HG03280 (cell line): Measurements from ENCODE around the gene ABCA7.
A peak's percentile ranks its signal among the peaks of the same experiment; 100 is the strongest.

Experiments used
- ATAC-seq: cut with Tn5 transposase; IDR thresholded peaks from one replicate; pipeline ENCODE4 v1.9.1; 2021; ENCODE audit warnings: mild to moderate bottlenecking, moderate library complexity; ENCODE audit not compliant: unreplicated experiment

ABCA7 gene, protein sequence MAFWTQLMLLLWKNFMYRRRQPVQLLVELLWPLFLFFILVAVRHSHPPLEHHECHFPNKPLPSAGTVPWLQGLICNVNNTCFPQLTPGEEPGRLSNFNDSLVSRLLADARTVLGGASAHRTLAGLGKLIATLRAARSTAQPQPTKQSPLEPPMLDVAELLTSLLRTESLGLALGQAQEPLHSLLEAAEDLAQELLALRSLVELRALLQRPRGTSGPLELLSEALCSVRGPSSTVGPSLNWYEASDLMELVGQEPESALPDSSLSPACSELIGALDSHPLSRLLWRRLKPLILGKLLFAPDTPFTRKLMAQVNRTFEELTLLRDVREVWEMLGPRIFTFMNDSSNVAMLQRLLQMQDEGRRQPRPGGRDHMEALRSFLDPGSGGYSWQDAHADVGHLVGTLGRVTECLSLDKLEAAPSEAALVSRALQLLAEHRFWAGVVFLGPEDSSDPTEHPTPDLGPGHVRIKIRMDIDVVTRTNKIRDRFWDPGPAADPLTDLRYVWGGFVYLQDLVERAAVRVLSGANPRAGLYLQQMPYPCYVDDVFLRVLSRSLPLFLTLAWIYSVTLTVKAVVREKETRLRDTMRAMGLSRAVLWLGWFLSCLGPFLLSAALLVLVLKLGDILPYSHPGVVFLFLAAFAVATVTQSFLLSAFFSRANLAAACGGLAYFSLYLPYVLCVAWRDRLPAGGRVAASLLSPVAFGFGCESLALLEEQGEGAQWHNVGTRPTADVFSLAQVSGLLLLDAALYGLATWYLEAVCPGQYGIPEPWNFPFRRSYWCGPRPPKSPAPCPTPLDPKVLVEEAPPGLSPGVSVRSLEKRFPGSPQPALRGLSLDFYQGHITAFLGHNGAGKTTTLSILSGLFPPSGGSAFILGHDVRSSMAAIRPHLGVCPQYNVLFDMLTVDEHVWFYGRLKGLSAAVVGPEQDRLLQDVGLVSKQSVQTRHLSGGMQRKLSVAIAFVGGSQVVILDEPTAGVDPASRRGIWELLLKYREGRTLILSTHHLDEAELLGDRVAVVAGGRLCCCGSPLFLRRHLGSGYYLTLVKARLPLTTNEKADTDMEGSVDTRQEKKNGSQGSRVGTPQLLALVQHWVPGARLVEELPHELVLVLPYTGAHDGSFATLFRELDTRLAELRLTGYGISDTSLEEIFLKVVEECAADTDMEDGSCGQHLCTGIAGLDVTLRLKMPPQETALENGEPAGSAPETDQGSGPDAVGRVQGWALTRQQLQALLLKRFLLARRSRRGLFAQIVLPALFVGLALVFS (N-terminal part only)

DNA sequence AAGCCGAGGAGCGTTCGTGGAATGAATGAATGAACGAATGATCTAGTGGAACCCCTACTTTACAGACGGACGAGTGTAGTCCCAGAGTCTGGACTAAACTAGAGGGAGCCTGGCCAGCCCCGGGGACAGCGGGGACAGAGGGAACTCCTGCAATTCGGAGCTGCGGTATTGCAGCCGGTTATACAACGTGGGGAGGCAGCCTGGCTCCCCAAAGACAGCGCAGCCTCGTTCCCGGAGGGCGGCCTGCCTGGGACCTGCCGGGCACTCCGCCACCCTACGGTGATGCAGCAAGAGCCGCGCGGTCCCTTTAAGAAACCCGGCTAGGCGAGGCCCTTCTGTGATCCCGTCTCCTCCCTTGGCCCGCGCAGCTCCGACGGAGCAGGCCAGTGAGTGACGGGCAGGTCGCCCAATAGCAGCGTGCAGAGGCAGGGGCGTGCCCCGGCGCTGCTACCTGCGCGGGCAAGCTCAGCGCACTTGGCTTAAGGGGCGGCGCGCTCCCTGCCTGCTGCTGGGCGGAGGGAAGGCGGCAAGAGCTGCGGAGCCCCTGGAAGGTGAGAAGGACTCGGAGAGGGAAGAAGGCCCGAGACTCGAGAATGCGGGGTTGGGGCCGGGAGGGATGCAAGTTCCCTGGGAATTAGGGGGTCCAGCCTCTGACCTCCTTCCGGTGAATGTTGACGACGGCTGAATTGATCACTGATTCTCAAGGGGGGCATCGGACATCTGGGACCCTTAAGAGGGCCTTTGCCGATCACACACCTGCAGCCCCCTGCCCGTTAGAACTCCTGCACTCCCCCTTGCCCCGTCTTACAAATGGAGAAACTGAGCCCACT is at the start of gene ABCA7:
TSS of gene ABCA7 (plus strand) at position 462 of the 830 bp plus-strand sequence. CDS start 1,255 bp downstream, outside the sequence.
- peak; percentile 72 for ATAC-seq

DNA sequence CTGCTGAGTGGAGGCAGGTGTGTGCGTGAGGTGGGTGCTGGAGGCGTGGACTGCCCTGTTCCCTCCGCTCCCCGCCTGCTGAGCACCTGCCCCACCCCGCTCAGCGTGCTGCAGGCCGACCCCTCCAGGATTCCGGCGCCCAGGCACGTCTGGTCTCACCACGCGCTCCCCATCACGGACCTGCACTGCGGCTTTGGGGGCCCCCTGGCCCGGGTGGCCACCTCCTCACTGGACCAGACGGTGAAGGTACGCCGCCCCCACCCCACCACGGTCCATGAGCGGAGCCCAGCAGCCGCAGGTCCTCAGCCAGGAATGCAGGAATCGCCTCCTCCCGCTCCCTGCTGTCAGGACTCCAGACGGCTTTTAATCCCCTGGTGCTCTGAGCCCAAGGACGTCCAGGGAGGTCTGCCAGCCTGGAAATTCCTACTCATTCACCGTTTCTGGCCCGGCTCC is 49.8 kb upstream of the ABCA7 start:
- ATAC-seq, result no peak

DNA sequence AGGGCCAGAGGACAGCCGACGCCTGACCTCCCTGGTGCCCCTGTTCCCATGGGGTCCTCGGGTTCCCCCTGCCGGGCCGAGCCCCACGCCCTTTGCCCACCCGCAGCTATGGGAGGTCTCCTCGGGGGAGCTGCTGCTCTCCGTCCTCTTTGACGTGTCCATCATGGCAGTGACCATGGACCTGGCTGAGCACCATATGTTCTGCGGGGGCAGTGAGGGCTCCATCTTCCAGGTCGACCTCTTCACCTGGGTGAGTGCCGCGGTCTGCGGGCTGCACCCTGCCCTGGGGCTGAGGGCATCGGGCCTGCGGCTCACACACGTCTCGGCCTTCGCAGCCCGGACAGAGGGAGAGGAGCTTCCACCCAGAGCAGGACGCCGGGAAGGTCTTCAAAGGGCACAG is 49.2 kb upstream of the ABCA7 start:
- no peak for ATAC-seq

DNA sequence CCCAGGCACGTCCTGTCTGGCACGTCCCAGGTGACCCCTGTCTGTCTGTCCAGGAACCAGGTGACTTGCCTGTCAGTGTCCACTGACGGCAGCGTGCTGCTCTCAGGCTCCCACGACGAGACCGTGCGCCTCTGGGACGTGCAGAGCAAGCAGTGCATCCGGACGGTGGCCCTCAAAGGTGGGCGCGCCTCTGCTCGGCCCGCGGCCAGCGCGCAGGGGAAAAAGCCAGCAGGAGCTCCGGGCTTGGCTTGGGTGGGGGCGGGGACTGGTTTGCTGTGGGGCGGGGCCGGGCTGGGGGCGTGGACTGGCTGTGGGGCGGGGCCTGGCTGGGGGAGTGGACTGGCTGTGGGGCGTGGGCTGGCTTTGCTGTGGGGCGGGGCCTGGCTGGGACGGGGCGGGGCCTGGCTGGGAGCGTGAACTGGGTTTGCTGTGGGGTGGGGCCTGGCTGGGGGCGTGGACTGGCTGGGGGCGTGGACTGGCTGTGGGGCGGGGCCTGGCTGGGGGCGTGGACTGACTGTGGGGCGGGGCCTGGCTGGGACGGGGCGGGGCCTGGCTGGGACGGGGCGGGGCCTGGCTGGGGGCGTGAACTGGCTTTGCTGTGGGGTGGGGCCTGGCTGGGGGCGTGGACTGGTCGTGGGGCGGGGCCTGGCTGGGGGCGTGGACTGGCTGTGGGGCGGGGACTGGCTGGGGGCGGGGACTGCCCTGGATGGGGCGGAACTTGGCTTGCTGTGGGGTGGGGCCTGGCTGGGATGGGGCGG is 48.6 kb upstream of the ABCA7 start:
- no peak for ATAC-seq

DNA sequence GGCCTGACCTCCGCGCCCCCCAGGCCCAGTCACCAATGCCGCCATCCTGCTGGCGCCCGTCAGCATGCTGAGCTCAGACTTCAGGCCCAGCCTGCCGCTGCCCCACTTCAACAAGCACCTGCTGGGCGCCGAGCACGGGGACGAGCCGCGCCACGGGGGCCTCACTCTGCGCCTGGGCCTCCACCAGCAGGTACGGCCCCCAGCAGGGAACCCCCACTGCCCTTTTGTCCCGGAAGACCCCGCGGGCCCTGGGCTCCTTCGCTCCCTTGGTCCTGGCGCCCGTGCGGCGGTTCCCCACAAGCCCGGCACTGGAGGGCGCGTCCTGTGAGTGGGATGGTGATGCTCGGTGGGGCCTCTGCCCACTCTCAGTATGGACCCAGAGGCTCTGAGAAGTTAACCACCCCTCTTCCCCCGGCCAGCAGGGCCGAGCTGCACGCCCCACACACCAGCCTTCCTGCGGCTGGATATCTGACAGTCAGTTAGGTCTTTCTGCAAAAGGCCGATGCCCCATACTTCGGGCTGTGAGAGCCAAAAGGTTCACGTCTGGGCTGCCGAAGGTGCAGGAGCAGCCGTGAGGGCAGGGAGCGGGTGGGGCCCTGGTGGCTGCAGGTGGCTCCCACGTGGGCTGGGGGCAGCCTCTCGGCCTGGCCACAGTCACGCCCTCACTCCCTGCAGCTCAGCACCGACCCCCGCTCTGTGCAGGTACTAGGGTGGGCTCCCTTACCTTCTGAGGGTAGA is 47.8 kb upstream of the ABCA7 start:
- no peak for ATAC-seq

DNA sequence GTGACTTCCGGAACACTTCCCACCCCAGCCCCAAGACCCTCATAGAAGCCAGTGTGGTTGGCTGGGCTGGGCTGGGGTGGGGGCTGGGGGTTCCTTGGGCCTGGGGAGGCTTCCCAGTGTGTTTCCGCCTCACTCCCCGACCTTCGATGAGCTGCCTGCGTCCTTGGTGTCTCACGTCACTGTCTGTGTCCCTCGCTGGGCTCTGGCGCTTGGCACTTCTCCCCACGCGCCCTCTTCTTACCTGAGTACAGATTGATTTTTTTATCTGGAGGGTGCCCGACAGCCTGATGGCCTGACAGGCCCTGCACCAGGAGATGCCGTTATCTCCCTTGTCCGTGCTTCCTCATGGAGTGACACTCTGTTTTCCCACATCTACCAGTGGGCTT is 47.2 kb upstream of the ABCA7 start:
- no peak for ATAC-seq

DNA sequence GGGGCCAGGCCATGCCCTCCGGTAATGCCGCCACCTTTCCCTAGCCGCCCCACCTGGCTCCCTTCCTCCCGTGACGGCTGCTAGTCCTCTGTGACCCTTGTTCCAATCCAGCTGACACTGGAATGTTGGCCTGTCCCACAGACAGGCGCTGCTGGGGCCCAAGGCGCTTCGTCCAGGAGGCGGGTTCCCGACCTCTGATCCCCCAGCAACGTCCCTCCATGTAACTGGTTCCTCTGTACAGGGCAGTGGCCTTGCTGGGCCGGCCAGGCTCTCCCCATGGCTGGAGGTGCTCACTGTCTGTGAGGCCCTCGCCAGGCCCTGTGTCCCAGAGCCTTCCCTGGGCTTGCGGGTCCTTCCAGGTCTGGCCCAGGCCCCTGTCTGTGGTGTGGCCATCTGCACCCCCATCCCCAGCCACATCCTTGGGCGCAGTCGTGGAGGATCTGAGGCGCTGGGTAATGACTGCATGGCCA is 46.5 kb upstream of the ABCA7 start:
- ATAC-seq, result no peak

DNA sequence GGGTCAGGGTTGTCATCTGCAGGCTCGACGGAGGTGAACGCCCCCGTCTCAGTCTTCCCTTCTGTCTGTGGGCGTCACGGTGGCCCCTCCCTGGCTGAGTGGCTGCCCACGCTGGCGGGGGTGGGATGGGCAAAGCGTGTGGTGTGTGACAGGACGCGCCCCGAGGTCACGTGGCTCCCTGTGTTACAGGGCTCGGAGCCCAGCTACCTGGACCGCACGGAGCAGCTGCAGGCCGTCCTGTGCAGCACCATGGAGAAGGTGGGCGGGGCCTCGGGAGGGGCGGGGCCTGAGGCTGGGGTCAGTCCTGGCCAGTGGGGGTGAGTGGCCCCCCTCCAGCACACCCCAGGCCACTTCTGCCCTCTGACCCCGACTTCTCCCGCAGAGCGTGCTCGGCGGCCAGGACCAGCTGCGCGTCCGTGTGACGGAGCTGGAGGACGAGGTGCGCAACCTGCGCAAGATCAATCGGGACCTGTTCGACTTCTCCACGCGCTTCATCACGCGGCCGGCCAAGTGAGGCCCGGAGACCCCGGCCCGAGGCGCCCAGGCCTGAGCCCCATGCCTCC is 46.0 kb upstream of the ABCA7 start:
- ATAC-seq, result no peak

DNA sequence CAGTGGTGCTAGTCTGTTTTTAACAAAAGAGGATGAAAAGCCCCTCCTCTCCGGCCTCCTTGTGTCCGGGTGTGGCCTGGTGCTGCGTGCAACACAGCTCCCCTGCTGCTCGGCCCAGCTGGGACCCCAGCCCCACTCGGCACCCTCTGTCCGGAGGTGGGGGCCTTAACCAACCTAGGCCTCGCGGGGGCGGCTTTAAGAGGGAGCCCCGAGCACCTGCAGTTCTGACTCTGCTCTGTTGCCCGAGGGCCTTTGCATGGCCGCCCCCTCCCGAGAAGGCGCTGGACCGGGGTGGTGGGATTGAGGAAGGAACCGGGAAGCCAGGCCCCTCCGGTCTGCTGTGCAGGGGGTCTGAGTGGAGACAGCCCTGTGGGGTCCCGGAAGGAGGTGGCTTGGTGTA is 45.4 kb upstream of the ABCA7 start:
- no peak for ATAC-seq

DNA sequence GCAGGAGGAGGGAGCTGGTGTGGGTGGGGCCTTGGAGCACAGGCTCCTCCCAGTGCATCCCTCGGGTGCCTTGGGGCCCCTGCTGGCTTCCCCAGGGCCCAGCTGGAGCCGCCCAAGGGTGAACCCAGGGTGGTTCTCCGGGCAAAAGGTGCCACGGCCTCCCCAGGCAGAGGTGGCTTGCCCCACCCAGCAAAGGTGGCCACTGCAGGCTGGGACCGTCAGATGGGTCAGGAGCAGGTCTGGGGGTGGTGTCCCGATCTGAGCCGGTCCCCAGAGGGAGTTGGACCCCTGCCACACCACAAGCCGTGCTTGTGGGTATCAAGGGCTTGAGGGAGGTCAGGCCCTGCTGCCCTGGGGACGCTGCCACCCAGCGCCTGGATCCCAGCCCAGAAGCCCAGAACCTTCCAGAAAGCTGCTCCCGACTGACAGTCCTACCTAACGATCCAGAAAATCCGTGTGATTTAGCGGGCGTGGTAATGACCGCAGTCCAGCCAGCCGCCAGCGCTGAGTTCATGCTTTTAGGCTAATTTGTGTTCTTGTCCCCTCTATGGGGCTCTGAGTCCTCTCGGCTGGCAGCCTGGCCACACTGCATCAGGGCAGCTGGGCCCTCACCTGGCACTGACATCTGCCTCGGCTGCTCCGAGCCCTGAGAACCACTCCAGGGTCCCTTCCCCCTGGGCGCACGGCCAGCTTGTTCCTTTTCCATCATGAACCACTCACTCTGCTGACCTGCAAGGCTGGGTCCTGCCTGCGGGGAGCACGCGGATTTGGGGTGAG is 44.7 kb upstream of the ABCA7 start:
- ATAC-seq, result no peak

DNA sequence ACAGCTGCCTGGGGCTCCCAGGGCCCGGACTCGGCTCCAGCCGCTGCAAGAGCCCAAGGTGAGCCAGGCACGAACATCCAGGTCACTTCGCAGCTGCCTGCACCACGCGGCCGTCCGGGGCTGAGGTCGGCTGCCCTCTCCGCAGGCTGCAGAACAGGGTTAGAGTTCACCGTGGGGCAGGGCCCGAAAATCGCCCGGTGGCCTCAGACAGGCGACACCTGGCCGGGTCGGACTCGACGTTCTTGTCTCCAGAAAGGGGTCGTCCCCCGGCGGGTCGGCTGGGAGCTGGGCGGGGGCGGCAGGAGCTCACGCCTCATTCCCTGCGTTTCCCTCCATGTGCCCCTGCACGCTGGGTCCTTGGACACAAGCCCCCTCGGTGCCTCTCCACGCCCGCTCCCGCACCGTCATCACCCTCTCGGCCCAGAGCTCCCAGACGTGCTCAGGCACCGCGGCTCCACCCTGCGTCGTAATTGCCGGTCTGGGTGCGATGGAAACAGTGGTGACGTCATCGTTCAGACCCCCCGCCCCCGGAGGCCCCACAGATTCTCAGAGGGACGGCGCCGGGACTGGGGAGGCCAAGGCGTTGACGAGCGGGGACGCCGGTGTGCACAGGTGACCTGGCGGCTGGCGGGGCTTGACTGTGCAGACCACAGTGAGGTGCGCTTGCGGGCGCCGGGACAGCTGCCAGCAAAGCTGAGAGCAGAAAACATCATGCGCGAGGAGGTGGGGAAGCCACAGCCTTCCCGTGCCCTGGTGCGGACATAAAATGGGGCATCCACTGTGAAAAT is 43.7 kb upstream of the ABCA7 start:
- ATAC-seq, result no peak

DNA sequence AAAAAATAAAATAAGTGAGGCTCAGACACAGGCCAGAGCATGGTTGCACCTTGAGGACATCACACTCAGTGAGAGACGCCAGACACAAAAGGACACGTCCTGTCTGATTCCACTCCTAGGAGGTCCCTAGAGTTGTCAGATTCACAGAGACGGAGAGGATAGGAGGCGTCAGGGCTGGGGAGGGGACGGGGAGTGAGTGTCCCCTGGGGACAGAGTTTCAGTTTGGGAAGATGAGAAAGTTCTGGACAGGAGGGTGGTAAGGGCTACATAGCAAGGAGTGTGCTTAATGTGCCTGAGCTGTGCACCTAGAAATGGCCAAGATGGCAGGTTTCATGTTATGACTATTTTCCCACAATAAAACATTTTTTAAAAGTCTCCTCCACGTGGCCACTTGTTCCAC is 41.8 kb upstream of the ABCA7 start:
- ATAC-seq, result no peak

DNA sequence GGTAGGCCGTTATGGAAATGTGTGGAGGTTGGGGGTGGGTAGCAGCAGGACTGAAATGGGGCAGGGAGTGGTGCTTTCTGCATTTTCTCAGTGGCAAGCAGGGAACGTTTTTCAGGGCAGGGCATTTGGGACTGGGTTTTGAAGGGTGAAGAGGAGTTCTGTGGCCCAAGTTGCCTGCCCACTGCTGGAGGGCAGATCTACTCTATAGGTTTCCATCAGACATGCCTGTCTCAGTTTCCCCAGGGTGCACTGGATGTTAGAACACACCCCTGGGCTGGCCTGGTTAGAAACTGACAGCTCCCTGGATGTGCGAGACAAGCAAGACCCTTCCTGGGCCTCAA is 40.6 kb upstream of the ABCA7 start:
- ATAC-seq, result no peak

DNA sequence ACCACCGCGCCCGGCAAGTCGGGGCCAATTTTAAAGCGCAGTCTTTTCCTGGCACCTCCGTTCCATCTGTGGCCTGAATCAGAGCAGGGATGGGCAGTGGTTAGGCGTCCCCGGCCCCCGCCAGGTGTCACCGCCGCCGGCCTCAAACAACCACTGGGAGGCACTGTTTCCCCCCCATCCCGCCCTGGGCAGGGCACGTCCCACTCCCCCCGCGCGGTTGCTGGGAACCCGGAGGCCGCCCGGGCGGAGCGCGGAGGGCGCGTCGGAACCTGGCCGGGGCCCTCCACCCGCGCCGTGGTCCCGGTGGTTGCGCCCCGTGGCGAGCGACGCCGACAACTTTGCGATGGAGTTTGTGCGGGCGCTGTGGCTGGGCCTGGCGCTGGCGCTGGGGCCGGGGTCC is 39.8 kb upstream of the ABCA7 start, which contains the start of gene GRIN3B:
TSS of gene GRIN3B (plus strand) at position 325 of the 400 bp plus-strand sequence. CDS start at position 344, 19 bp downstream.
- ATAC-seq, result no peak

DNA sequence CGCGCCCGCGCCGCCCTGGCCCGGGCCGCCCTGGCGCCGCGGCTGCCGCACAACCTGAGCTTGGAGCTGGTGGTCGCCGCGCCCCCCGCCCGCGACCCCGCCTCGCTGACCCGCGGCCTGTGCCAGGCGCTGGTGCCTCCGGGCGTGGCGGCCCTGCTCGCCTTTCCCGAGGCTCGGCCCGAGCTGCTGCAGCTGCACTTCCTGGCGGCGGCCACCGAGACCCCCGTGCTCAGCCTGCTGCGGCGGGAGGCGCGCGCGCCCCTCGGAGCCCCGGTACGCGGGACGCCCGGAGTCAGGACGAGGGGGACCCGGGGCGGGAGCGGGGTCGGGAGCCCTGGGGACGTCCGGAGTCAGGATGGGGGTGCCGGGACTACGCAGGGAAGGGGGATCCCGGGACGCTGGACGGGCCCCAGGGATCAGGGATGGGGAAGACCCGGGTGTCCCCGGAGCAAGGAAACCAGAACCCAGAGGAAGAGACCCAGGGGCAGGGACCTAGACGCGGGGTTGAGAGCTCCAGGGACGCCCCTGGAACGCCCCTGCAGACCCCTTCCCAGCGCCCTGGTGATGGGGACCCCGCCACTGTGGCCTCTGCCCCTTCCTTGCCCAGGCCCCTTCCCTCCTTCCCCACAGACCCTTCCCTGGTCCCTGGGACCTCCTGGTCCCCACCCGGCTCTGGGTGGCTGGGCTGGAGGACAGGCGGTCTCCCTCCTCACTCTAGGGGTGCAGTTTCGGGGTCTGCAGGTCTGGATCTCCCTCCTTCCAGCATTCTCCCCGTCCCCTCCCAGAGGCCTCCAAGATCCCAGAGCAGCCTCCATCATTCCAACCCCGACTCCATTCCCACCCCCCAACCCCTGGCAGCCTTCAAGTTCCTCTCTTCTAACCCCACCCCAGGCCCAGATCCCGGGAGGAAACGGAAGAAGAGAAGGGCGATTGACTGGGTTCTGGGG is 39.0 kb upstream of the ABCA7 start:
- ATAC-seq, result no peak
